Endometrial microvascular endothelial cells (primary cell): Measurements from ENCODE around the gene DEXI. TPM values are rescaled to one million over a fixed set of nuclear protein-coding genes. Genes with fewer than 3 reads are reported as not detected.

Source experiments
- in situ Hi-C: cut with HindIII; loops from 2 replicates; pipeline ENCODE4 v1.10.0; 2017; ENCODE audit warnings: low sequenced_read_pairs, low pct_unique_long_range_greater_than_20kb; ENCODE audit errors: inconsistent ontology term
- total RNA-seq: library from RNA; depleted of rRNA; stranded (reverse); fragments of >200 nt; gene quantifications from one replicate; pipeline ENCODE4 v1.2.3, GENCODE V29; 2015; ENCODE audit errors: inconsistent ontology term

Gene DEXI
- total RNA-seq, 1 donor from 2014 or later = 96.8 TPM

DNA sequence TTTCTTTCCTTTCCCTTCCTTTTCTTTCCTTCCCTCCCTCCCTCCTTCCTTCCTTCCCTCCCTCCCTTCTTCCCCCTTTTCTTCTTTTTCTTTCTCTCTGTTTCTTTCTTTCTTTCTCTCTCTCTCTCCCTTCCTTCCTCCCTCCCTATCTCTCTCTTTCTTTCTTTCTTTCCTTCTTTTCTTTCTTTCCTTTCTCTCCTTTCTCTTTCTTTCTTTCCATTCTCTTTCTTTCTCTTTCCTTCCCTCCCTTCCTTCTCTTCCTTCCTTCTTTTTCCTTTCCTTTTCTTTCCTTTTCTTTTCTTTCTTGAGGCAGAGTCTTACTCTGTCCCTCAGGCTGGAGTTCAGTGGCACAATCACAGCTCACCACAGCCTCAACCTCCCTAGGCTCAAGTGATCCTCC lies 31.0 kb downstream of the DEXI start:
- in situ Hi-C loops = no loop called here

DNA sequence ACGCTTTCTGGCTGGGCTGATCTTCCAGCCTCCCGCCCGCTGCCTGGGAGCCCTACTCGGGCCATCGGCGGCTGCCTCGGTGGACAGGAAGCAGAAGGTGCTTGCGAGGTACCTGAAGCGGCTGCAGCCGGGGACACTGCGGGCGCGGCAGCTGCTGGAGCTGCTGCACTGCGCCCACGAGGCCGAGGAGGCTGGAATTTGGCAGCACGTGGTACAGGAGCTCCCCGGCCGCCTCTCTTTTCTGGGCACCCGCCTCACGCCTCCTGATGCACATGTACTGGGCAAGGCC lies 34.6 kb downstream of the DEXI start:
- in situ Hi-C loops = no loop called here

DNA sequence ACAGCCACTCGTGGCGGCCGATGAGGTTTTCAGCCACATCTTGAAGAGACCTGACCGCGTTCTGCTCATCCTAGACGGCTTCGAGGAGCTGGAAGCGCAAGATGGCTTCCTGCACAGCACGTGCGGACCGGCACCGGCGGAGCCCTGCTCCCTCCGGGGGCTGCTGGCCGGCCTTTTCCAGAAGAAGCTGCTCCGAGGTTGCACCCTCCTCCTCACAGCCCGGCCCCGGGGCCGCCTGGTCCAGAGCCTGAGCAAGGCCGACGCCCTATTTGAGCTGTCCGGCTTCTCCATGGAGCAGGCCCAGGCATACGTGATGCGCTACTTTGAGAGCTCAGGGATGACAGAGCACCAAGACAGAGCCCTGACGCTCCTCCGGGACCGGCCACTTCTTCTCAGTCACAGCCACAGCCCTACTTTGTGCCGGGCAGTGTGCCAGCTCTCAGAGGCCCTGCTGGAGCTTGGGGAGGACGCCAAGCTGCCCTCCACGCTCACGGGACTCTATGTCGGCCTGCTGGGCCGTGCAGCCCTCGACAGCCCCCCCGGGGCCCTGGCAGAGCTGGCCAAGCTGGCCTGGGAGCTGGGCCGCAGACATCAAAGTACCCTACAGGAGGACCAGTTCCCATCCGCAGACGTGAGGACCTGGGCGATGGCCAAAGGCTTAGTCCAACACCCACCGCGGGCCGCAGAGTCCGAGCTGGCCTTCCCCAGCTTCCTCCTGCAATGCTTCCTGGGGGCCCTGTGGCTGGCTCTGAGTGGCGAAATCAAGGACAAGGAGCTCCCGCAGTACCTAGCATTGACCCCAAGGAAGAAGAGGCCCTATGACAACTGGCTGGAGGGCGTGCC lies 35.1 kb downstream of the DEXI start:
- in situ Hi-C loops = no loop called here

DNA sequence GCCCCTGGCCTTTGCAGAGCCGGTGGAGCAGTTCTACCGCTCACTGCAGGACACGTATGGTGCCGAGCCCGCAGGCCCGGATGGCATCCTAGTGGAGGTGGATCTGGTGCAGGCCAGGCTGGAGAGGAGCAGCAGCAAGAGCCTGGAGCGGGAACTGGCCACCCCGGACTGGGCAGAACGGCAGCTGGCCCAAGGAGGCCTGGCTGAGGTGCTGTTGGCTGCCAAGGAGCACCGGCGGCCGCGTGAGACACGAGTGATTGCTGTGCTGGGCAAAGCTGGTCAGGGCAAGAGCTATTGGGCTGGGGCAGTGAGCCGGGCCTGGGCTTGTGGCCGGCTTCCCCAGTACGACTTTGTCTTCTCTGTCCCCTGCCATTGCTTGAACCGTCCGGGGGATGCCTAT lies 35.8 kb downstream of the DEXI start:
- in situ Hi-C loops = no loop called here

DNA sequence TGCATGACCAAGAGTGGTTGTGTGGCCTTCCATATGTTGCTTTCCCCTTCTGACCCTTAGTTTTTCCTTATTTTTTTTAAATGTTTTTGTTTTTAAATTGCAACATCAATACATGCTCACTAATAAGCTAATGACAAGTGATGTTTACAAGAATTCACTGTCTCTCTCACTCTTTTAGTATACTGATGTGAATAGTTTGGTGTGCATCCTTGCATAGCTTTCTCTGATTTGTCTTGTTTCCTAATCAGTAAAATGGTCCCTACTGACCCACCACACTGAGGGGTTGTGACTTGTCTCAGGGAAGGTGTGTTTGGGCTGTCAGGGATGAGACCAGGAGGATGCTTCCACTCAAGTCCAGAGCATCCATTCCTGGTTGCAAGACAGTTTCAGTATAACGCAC lies 39.3 kb downstream of the DEXI start:
- in situ Hi-C loops = no loop called here

DNA sequence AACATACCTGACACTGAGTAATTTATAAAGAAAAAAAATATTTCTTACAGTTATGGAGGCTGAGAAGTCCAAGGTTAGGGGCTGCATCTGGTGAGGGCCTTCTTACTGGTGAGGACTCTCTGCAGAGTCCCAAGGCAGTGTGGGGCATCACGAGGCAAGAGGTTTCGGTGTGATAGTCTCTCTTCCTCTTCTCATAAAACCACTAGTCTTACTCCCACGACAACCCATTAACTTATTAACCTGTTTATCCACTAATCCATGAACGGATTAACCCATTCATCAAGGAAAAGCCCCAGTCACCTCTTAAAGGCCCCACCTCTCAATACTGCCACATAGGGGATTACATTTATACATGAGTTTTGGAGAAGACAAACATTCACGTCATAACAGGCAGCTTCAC lies 45.1 kb downstream of the DEXI start:
- in situ Hi-C loops = no loop called here

DNA sequence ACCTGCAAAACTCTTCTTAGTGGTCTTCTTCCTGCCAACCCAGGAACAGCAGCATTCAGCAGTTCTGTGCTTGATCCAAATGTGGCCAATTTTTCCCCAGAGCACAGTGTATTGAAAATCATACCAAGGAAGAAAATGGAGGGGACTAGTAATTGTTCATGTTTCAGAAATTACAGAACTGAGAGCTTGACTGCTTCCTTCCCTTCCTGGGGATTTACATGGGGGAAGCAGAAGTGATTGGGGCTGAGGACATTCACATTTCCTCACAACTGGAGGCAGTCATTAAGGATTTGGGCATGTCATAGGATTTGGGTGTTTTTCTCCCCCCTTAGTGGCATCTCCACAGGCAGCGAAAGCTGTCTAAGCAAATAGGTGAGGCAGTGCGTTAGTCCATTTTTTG lies 45.5 kb downstream of the DEXI start:
- in situ Hi-C loops = no loop called here

DNA sequence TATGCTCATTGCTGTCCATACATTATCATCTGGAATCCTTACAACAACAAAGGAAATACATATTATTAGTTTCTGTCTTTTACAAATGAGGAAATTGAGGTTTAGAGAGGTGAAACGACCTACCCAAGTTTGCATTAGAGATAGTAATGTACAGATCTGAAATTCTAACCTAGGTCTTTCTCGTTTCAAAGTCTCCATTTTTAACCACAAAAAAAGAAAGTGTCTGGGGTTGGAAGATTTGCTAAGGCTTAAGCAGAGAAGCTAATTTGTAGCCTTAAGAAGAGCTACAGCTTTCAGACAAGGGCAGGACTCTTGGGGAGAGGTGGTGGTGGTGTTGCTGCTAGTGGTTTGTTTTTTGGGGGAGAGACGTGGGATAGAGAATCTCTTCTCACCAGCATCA lies 46.1 kb downstream of the DEXI start:
- in situ Hi-C loops = no loop called here

DNA sequence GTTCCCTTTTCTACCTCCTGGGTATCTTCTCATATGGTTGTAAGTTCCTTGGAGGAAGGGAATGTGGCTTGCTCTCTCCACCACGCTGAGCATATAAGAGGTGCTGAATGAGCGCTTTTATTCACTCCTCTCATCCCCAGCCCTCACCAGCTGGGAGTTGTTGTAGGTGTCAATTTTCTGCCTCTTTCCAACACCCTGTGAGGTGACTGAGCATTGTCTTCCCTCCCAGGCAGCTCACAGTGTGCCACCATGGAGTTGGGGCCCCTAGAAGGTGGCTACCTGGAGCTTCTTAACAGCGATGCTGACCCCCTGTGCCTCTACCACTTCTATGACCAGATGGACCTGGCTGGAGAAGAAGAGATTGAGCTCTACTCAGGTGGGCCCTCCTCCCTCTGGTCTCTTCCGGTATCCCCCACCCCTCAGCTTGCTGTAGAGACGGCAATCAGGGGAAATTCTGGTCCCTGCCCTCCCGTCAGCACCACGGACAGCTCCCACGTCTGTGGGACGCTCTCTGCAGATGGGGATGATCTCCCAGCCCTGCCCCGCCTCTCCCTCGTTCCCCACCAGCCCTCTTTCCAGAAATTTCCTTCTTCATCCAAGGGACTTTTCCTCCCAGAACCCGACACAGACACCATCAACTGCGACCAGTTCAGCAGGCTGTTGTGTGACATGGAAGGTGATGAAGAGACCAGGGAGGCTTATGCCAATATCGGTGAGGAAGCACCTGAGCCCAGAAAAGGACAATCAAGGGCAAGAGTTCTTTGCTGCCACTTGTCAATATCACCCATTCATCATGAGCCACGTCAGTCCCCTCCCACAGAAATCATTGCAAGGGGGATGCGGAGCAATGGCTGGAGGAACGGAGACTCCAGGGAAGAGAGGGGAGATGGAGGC lies 47.0 kb downstream of the DEXI start:
- in situ Hi-C loops = no loop called here

DNA sequence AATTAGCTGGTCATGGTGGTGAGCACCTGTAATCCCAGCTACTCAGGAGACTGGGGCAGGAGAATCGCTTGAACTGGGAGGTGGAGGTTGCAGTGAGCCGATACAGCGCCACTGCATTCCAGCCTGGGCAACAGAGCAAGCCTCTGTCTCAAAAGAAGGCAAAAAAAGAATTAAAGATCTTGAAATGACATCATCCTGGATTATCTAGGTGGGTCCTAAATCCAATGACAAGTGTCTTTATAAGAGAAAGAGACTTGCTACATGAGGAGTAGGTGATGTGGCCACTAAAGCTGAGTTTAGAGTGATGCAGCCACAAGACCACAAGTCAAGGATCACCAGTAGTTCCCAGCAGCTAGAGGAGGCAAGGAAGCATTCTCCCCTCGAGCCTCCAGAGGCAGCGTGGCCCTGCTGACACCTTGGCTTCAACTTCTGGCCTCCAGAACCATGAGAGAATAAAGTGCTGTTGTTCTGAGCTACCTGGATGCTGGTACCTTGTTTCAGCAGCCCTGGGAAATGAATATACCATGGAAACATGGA lies 49.4 kb downstream of the DEXI start:
- in situ Hi-C loops = no loop called here

DNA sequence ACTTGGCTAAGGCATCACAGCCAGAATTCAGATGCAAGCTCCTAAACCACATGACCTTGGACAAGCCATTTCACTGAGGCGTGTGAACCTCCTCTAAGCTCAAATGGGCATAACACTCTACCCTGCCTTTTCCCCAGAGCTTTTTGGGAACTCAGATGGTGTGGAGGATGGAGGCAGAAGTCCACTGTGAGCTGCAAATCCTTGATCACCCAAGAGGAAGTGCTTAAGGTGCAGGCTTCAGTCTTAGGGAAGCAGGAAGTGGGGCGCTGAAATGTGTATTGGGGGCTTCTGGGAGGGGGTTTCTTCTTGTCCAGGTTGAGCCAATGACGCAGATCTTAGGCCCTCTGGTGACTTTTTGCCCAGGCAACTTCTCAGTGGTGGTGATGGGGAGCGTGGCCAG lies 52.4 kb downstream of the DEXI start:
- in situ Hi-C loops = no loop called here

DNA sequence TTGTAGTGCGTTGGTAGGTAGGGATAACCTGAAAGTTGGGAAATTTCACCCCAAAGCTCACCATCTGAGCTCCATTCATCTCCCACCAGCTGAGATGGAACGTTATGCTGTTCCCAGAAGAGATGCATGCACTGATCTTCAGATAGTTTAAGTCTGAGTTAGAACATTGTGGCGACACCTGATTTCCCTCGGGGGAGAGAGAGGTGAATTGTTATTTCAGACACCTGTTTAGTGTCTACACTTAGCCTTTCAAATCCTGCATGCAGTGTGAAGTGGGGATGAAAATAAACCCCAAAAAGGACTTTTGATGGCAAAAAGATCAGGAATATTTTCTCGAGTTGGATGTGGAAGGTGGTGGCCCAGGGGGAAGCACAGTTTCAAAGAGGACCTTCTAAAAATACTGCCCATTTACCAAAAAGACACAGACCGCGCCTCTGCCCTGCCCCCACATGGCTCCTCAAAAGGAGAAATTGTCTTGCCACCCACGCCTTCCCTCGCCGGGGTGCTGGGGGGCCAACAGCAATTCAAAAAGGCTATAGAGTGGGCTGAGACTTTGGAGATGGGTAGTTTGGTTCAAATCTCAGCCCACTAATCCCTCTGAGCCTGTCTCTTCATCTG lies 53.8 kb downstream of the DEXI start:
- in situ Hi-C loops = no loop called here

DNA sequence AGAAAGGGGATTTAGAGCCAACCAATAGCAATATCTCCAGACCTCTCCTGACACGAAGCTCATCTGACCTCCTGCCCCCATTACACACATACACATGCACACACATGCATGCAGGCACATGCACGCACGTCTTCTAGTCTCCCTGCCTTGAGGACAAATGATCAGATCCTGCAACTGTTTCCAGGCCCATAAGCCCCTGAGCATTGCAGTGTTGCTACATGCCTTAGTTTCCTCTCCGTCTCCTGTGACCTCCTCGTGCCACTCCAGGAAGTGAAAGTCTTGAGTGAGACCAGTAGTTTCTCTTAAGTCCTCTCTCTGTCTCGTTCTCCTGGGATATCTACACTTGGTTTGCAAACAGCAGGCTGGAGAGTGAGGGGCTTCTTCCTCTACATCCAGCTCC lies 57.0 kb downstream of the DEXI start:
- in situ Hi-C loops = no loop called here

DNA sequence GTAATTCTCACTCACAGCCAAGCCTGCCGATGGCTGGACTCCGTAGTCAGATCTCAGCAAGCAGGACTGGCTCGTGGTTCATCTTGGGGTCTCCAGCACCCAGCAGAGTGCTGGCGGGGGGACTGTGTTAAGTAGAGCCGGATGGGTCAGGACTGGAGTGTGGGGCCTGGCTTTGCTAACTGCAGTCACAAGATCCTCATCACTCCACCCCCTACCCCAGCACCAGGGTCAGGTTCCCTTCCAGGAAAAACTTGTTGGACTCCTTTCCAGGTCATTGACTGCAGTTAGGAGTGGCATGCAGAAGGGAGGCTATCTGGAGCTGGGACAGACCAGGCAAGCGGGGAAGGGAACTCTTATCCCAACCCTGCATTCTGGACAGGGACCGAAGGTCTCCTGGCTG lies 59.3 kb downstream of the DEXI start:
- in situ Hi-C loops = no loop called here

DNA sequence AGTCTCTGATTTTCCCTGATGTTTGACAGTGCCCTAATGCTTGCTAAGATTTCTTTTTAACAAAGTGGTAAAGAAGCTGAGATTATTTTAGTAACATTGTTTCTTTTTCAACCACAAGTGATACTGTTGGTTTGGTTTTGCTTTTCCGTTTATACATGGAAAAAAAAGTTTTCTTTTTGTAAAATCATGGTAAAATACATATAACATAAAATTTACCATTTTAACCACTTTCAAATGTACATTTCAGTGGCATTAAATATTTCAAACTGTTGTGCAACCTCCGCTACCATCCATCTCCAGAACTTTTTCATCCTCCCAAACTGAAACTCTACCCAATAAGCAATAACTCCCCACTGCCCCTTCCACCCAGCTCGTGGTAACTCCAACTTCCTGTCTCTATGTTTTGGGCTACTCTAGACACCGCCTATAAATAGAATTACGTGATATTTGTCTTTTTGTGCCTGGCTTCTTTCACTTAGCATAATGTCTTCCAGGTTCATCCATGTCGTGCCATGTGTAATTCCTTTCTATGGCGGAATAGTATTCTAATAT lies 60.7 kb downstream of the DEXI start:
- in situ Hi-C loops = no loop called here

DNA sequence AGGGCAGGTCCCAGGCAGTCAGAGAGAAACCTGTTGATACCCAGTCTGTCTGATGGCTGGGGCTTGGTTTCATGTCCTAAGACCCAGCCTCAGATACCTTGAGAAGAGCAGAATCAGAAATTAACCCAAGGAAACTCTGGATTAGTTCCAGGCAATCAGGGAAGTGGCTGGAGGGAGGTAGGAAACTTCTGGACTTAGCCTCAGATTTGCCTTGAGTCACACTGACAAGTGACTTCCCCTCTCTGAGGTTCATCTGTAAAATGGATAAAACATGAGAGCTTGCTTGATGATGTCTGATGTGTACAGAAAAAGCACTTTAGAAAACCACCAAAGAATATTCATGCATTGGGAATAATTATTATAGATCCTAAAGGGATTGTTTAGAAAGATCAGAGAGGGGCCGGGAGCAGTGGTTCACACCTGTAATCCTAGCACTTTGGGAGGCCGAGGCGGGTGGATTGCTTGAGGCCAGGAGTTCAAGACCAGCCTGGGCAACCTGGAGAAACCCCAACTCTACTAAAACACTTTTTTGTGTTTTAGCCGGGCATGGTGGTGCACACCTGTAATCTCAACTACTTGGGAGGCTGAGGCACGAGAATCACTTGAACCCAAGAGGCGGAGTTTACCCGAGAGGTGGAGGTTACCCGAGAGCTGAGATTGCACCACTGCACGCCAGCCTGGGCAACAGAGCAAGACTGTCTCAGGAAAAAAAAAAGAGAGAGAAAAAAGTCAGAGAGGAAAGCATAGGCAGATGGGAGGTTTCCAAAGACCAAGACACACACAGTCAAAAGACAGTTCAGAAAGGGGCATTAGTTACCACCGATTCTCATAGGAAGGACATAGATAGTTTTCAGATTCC lies 61.4 kb downstream of the DEXI start:
- in situ Hi-C loops = no loop called here

DNA sequence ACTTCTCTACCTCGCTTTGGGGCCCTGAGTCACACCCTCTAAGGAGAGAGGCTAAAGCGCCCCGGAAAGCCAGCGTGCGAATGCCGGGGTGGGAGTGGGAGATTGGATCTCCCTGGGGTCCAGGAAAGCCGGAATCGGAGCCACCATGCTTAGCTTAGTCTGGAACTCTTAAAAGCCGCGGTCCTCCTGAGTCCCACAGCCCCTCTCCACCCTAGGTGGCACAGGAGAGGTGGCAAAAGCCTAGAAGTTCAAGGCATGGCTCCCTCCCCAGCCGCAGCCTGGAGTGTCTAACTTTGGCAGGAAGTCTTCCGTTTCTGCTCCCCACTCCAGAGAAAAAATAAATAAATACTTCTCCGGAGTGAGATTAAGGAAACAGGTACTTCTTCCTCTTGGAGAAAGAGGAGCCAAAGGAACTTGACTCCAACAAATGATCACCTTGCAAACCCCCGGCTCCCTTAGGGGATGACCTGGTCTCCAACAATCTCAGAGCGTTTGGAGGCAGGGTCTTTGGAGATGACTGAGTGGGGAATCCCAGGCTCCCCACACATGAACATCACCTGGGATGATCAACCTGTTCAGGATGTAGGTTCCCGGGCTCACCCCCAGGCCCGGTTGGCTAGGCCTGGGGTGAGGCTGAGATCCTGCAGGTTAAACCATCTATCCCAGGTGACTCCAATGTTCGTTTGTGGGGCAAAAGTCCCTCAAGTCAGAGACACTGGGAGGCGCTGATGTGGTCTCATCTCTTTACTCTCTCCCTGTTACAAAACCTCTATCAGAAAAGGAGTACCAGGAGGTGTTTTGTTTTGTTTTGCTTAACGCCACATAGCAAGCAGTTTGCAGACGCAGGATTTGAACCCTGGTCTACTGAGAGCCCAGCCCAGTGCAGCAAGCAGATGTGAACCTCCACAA lies 62.3 kb downstream of the DEXI start:
- in situ Hi-C loops = no loop called here
